ENCODE results near the gene RAB30. TPM values are rescaled to one million over a fixed set of nuclear protein-coding genes. Genes with fewer than 3 reads are reported as not detected.

RAB30 gene
- total RNA-seq, 1 experiment from 2014 or later = 15.0 TPM

GRCh38 chr11:83056204-83056603, 15.5 kb downstream of the RAB30 start:
- Histone ChIP-seq H3K9me3 (ENCODE audit: low read depth, low read length, poor library complexity, severe bottlenecking) (no peaks in the 10 kb centered on the region), H3K4me1 (ENCODE audit: insufficient read depth, low read length, poor library complexity, severe bottlenecking) (no peaks in the 10 kb centered on the region), H3K4me3 (ENCODE audit: low read depth, low read length, poor library complexity, severe bottlenecking) (no peak overlapping the region), H3K36me3 (ENCODE audit: insufficient read depth, low read length, poor library complexity, severe bottlenecking) (no peaks in the 10 kb centered on the region), H3K27me3 (replicated peaks; ENCODE audit: insufficient read depth, low read depth, low read length, poor library complexity) (no peaks in the 10 kb centered on the region), H3K27ac (ENCODE audit: low read depth, low read length, poor library complexity, severe bottlenecking) (no peak overlapping the region)
- no peak for DNase-seq (ENCODE audit: low spot score)
- no TSS peak for BruUV-seq (replicated peaks)
- ChIA-PET CTCF (no interaction called here), POLR2A (ENCODE audit: low non-redundant PET) (no interaction called here)
- no peak for TF ChIP-seq CTCF (conservative IDR thresholded peaks at IDR 0.05; ENCODE audit: low read depth, low read length)
- no peak for TF ChIP-seq EZH2 (IDR thresholded peaks at IDR 0.05; ENCODE audit: borderline replicate concordance, low read depth, low read length, poor library complexity, severe bottlenecking)
- intact Hi-C loops (cut with micrococcal nuclease; ENCODE audit: unreplicated experiment) = no loop called here

GRCh38 chr11:83054904-83055380, 16.8 kb downstream of the RAB30 start:
- TF ChIP-seq CTCF (conservative IDR thresholded peaks at IDR 0.05; ENCODE audit: low read depth, low read length) = no peak
- no peak for TF ChIP-seq EZH2 (IDR thresholded peaks at IDR 0.05; ENCODE audit: borderline replicate concordance, low read depth, low read length, poor library complexity, severe bottlenecking)
- H3K27me3 ChIP-seq (replicated peaks; ENCODE audit: insufficient read depth, low read depth, low read length, poor library complexity) = no peaks in the 10 kb centered on the region
- H3K4me3 ChIP-seq (ENCODE audit: low read depth, low read length, poor library complexity, severe bottlenecking) = no peak overlapping the region
- ChIA-PET POLR2A (ENCODE audit: low non-redundant PET) (no interaction called here), CTCF (no interaction called here)
- H3K9me3 ChIP-seq (ENCODE audit: low read depth, low read length, poor library complexity, severe bottlenecking) = no peaks in the 10 kb centered on the region
- BruUV-seq (replicated peaks) = no TSS peak
- intact Hi-C loops (cut with micrococcal nuclease; ENCODE audit: unreplicated experiment) = no loop called here
- H3K4me1 ChIP-seq (ENCODE audit: insufficient read depth, low read length, poor library complexity, severe bottlenecking) = no peaks in the 10 kb centered on the region
- no peak for DNase-seq (ENCODE audit: low spot score)
- no peak overlapping the region for H3K27ac ChIP-seq (ENCODE audit: low read depth, low read length, poor library complexity, severe bottlenecking)
- H3K36me3 ChIP-seq (ENCODE audit: insufficient read depth, low read length, poor library complexity, severe bottlenecking) = no peaks in the 10 kb centered on the region

GRCh38 chr11:83054001-83054400, 17.7 kb downstream of the RAB30 start:
- BruUV-seq (replicated peaks) = no TSS peak
- Histone ChIP-seq H3K4me1 (ENCODE audit: insufficient read depth, low read length, poor library complexity, severe bottlenecking) (no peaks in the 10 kb centered on the region), H3K36me3 (ENCODE audit: insufficient read depth, low read length, poor library complexity, severe bottlenecking) (no peaks in the 10 kb centered on the region), H3K4me3 (ENCODE audit: low read depth, low read length, poor library complexity, severe bottlenecking) (no peak overlapping the region), H3K27ac (ENCODE audit: low read depth, low read length, poor library complexity, severe bottlenecking) (no peak overlapping the region), H3K27me3 (replicated peaks; ENCODE audit: insufficient read depth, low read depth, low read length, poor library complexity) (no peaks in the 10 kb centered on the region), H3K9me3 (ENCODE audit: low read depth, low read length, poor library complexity, severe bottlenecking) (no peaks in the 10 kb centered on the region)
- DNase-seq (ENCODE audit: low spot score) = no peak
- CTCF ChIA-PET = no interaction called here
- TF ChIP-seq CTCF (conservative IDR thresholded peaks at IDR 0.05; ENCODE audit: low read depth, low read length) (no peak), EZH2 (IDR thresholded peaks at IDR 0.05; ENCODE audit: borderline replicate concordance, low read depth, low read length, poor library complexity, severe bottlenecking) (no peak)
- POLR2A ChIA-PET (ENCODE audit: low non-redundant PET) = no interaction called here
- intact Hi-C loops (cut with micrococcal nuclease; ENCODE audit: unreplicated experiment) = no loop called here

All from A673 (cell line).